SK-N-SH (cell line): ENCODE data around the gene ZNF207. TPM values are rescaled to one million over a fixed set of nuclear protein-coding genes. Genes with fewer than 3 reads are reported as not detected.

Experiments used
- CTCF ChIA-PET: fragments of 300-600, 350-600 bp; formaldehyde crosslinking; extraction: SDS; loops from one replicate; lab custom pipeline; 2021; lab: Yijun Ruan, JAX
- POLR2A ChIA-PET: fragments of 350-600 bp; sonication (Branson Sonifier 250); formaldehyde crosslinking; extraction: SDS; loops from one replicate; lab custom pipeline; 2020; ENCODE audit warnings: antibody characterized with exemption, inconsistent platforms; lab: Yijun Ruan, JAX
- DNase-seq: peaks from one replicate; pipeline ENCODE4 v3.0.0; 2012
- H2AFZ ChIP-seq: fragments of 200-600 bp; sonication (generic); 2 replicates; pipeline ENCODE4 v1.8.1; 2016; ENCODE audit warnings: antibody characterized with exemption, mild to moderate bottlenecking, low read depth
- H3F3A ChIP-seq: fragments of 200-600 bp; sonication (generic); replicated peaks from 2 replicates; pipeline ENCODE3; 2016; ENCODE audit warnings: antibody characterized with exemption, mild to moderate bottlenecking; ENCODE audit not compliant: insufficient read depth
- H3K27ac ChIP-seq, 2 experiments: fragments of 200-500 bp in 1 of 2; fragments of 200-600 bp in 1 of 2; sonication (Bioruptor generic) in 1 of 2; sonication (generic), shearing (Covaris generic) in 1 of 2; 2 replicates each; pipeline versions ENCODE4 v1.5.1 to v1.6.1; 2014 to 2016; ENCODE audit warnings: low read depth in 2 of 2, inconsistent platforms in 1 of 2, low read length in 1 of 2, mild to moderate bottlenecking in 1 of 2, mixed read lengths in 1 of 2
- H3K27me3 ChIP-seq: fragments of 200-600 bp; sonication (generic), shearing (Covaris generic); 2 replicates; pipeline ENCODE4 v1.6.1; 2016; ENCODE audit warnings: mixed run types; ENCODE audit not compliant: insufficient read depth
- H3K36me3 ChIP-seq, 2 experiments: fragments of 200-500 bp in 1 of 2; fragments of 200-600 bp in 1 of 2; sonication (Bioruptor generic) in 1 of 2; sonication (generic) in 1 of 2; replicated peaks in 1 of 2; 2 replicates each; pipeline versions ENCODE3 to v1.5.1; 2014 to 2016; ENCODE audit warnings: low read length in 1 of 2, mild to moderate bottlenecking in 1 of 2; ENCODE audit not compliant: insufficient read depth in 2 of 2, control insufficient read depth in 1 of 2
- H3K4me1 ChIP-seq, 2 experiments: fragments of 200-500 bp in 1 of 2; fragments of 200-600 bp in 1 of 2; sonication (Bioruptor generic) in 1 of 2; sonication (generic), shearing (Covaris generic) in 1 of 2; 2 replicates each; pipeline versions ENCODE4 v1.5.1 to v1.6.1; 2014 to 2016; ENCODE audit warnings: low read depth in 1 of 2, low read length in 1 of 2, mixed run types in 1 of 2; ENCODE audit not compliant: insufficient read depth in 2 of 2, control insufficient read depth in 1 of 2
- H3K4me2 ChIP-seq: fragments of 200-600 bp; sonication (generic), shearing (Covaris generic); 2 replicates; pipeline ENCODE4 v1.6.1; 2017; ENCODE audit warnings: mixed run types
- H3K4me3 ChIP-seq, 2 experiments: fragments of 200-500 bp in 1 of 2; fragments of 200-600 bp in 1 of 2; sonication (Bioruptor generic) in 1 of 2; sonication (generic), shearing (Covaris generic) in 1 of 2; 2 replicates each; pipeline versions ENCODE4 v1.5.1 to v1.8.1; 2014 to 2016; ENCODE audit warnings: low read depth in 2 of 2, inconsistent platforms in 1 of 2, low read length in 1 of 2, mild to moderate bottlenecking in 1 of 2, mixed read lengths in 1 of 2, moderate library complexity in 1 of 2
- H3K79me2 ChIP-seq: fragments of 200-600 bp; sonication (generic); 2 replicates; pipeline ENCODE4 v1.8.1; 2017; ENCODE audit warnings: mild to moderate bottlenecking; ENCODE audit not compliant: insufficient read depth
- H3K9ac ChIP-seq: fragments of 200-600 bp; sonication (generic); 2 replicates; pipeline ENCODE4 v1.6.1; 2017; ENCODE audit warnings: mixed run types
- H3K9me2 ChIP-seq: fragments of 200-600 bp; sonication (generic); 2 replicates; pipeline ENCODE4 v1.6.1; 2017; ENCODE audit warnings: mixed run types
- H3K9me3 ChIP-seq: fragments of 200-600 bp; sonication (generic); 2 replicates; pipeline ENCODE4 v1.6.1; 2017; ENCODE audit warnings: mixed run types, mild to moderate bottlenecking, moderate library complexity
- H4K20me1 ChIP-seq: fragments of 200-600 bp; sonication (generic); 2 replicates; pipeline ENCODE4 v1.6.1; 2017; ENCODE audit warnings: mild to moderate bottlenecking, mixed run types; ENCODE audit not compliant: insufficient read depth
- CHD2 ChIP-seq: fragments of 150-350 bp; IDR thresholded peaks from 2 replicates; pipeline ENCODE4 v1.6.1; 2018; ENCODE audit warnings: low read length; ENCODE audit not compliant: partially characterized antibody
- FOSL2 ChIP-seq: IDR thresholded peaks from 2 replicates; pipeline ENCODE4 v1.4.0; 2012; ENCODE audit warnings: low read depth, mild to moderate bottlenecking, moderate library complexity, borderline replicate concordance
- GABPA ChIP-seq: IDR thresholded peaks from 2 replicates; pipeline ENCODE4 v1.4.0; 2012; ENCODE audit warnings: low read depth, mild to moderate bottlenecking
- GATA2 ChIP-seq: sonication (generic); formaldehyde crosslinking; IDR thresholded peaks from 2 replicates; pipeline ENCODE4 v1.5.0; 2020; ENCODE audit warnings: mild to moderate bottlenecking, missing genetic modification reagents
- JUND ChIP-seq: IDR thresholded peaks from 2 replicates; pipeline ENCODE4 v1.4.0; 2012
- MEF2A ChIP-seq: IDR thresholded peaks from 2 replicates; pipeline ENCODE4 v1.4.0; 2012; ENCODE audit warnings: low read depth, borderline replicate concordance
- MXI1 ChIP-seq: IDR thresholded peaks from 2 replicates; pipeline ENCODE4 v1.6.1; 2012; ENCODE audit warnings: mild to moderate bottlenecking, low read depth, low read length, improper control_type of control experiment
- NFIC ChIP-seq: IDR thresholded peaks from 2 replicates; pipeline ENCODE4 v1.4.0; 2012; ENCODE audit warnings: borderline replicate concordance
- NRF1 ChIP-seq: IDR thresholded peaks from 2 replicates; pipeline ENCODE4 v1.6.1; 2012; ENCODE audit warnings: low read depth, mild to moderate bottlenecking, low read length
- RAD21 ChIP-seq: IDR thresholded peaks from 2 replicates; pipeline ENCODE4 v1.6.1; 2012; ENCODE audit warnings: mild to moderate bottlenecking, low read length
- RCOR1 ChIP-seq: fragments of 150-350 bp; IDR thresholded peaks from 2 replicates; pipeline ENCODE4 v1.6.1; 2017; ENCODE audit warnings: antibody characterized with exemption, low read length
- SIN3A ChIP-seq: IDR thresholded peaks from 2 replicates; pipeline ENCODE4 v1.6.1; 2012; ENCODE audit warnings: low read depth, mild to moderate bottlenecking, low read length, moderate library complexity, borderline replicate concordance
- SMC3 ChIP-seq: IDR thresholded peaks from 2 replicates; pipeline ENCODE4 v1.6.1; 2012; ENCODE audit warnings: low read depth, low read length, improper control_type of control experiment
- TCF12 ChIP-seq: IDR thresholded peaks from 2 replicates; pipeline ENCODE4 v1.4.0; 2012
- TEAD4 ChIP-seq: IDR thresholded peaks from 2 replicates; pipeline ENCODE4 v1.4.0; 2012; ENCODE audit warnings: mild to moderate bottlenecking, borderline replicate concordance; ENCODE audit not compliant: insufficient read depth
- WGBS: methylation state at CpG from one replicate; pipeline ENCODE4 v1.1.6; 2017; ENCODE audit warnings: low lambda C conversion rate; 5-methylcytosine and 5-hydroxymethylcytosine counted together
- polyA plus RNA-seq, 3 experiments: library from polyadenylated mRNA; depleted of rRNA; stranded (reverse); fragments of >200 nt; gene quantifications; 2 replicates each; pipeline ENCODE4 v1.2.3, GENCODE V29; 2012
- TF ChIP-seq, protein P1 (sequence below): fragments of 150-350 bp; IDR thresholded peaks from 2 replicates; pipeline ENCODE4 v1.6.1; 2016; ENCODE audit warnings: mild to moderate bottlenecking, low read depth, low read length
- TF ChIP-seq, protein P2 (sequence below): fragments of 150-350 bp; IDR thresholded peaks from 2 replicates; pipeline ENCODE4 v1.6.1; 2017; ENCODE audit warnings: antibody characterized with exemption, low read length, low read depth, borderline replicate concordance
- TF ChIP-seq, protein P3 (sequence below): fragments of 200-600 bp; sonication (generic); IDR thresholded peaks from 2 replicates; pipeline ENCODE4 v1.6.1; 2017; ENCODE audit warnings: antibody characterized with exemption, mild to moderate bottlenecking, moderate library complexity
- TF ChIP-seq, protein P4 (sequence below): IDR thresholded peaks from 2 replicates; pipeline ENCODE4 v1.4.0; 2012; ENCODE audit warnings: low read depth
- TF ChIP-seq, protein P5 (sequence below): IDR thresholded peaks from 2 replicates; pipeline ENCODE4 v1.4.0; 2012; ENCODE audit warnings: low read depth, borderline replicate concordance

ZNF207 gene
- polyA plus RNA-seq, 1 of the 3 experiments (the other 2 are of a cell fraction) = 122 TPM

DNA sequence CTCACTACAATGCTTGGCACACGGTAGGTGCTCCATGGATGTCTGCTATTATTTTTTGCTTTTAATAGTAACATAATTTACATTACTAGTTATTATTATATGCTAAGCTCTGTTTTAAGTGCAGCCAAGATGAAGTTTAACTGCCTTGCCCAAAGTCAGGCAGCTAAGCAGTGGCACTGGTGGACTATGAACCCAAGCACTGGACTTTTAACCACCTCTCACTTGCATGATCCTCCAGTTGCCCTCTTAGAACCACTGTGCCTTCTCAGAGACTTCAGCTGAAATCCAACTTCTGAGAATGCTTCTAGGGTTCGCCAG is 1.5 kb upstream of the ZNF207 start:
- no peak for TF ChIP-seq TCF12
- TF ChIP-seq, protein P1, sequence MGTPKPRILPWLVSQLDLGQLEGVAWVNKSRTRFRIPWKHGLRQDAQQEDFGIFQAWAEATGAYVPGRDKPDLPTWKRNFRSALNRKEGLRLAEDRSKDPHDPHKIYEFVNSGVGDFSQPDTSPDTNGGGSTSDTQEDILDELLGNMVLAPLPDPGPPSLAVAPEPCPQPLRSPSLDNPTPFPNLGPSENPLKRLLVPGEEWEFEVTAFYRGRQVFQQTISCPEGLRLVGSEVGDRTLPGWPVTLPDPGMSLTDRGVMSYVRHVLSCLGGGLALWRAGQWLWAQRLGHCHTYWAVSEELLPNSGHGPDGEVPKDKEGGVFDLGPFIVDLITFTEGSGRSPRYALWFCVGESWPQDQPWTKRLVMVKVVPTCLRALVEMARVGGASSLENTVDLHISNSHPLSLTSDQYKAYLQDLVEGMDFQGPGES = no peak
- no peak for TF ChIP-seq MXI1
- no peak for TF ChIP-seq MEF2A
- TF ChIP-seq, protein P2, sequence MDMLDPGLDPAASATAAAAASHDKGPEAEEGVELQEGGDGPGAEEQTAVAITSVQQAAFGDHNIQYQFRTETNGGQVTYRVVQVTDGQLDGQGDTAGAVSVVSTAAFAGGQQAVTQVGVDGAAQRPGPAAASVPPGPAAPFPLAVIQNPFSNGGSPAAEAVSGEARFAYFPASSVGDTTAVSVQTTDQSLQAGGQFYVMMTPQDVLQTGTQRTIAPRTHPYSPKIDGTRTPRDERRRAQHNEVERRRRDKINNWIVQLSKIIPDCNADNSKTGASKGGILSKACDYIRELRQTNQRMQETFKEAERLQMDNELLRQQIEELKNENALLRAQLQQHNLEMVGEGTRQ = no peak
- TF ChIP-seq SIN3A = no peak
- no peak for TF ChIP-seq NFIC
- no peak for TF ChIP-seq GABPA
- TF ChIP-seq RAD21 = no peak
- no peak for TF ChIP-seq GATA2
- TF ChIP-seq SMC3 = no peak
- no peak for TF ChIP-seq RCOR1
- no peak for TF ChIP-seq TEAD4
- no peak for TF ChIP-seq FOSL2
- TF ChIP-seq, protein P3, sequence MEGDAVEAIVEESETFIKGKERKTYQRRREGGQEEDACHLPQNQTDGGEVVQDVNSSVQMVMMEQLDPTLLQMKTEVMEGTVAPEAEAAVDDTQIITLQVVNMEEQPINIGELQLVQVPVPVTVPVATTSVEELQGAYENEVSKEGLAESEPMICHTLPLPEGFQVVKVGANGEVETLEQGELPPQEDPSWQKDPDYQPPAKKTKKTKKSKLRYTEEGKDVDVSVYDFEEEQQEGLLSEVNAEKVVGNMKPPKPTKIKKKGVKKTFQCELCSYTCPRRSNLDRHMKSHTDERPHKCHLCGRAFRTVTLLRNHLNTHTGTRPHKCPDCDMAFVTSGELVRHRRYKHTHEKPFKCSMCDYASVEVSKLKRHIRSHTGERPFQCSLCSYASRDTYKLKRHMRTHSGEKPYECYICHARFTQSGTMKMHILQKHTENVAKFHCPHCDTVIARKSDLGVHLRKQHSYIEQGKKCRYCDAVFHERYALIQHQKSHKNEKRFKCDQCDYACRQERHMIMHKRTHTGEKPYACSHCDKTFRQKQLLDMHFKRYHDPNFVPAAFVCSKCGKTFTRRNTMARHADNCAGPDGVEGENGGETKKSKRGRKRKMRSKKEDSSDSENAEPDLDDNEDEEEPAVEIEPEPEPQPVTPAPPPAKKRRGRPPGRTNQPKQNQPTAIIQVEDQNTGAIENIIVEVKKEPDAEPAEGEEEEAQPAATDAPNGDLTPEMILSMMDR = no peak
- no peak overlapping the region for H3K4me2 ChIP-seq
- H3K9me2 ChIP-seq = no peaks in the 10 kb centered on the region
- no peaks in the 10 kb centered on the region for H3K9me3 ChIP-seq
- ChIA-PET POLR2A (no interaction called here), CTCF (interaction anchor here (1.5 kb wide), 1 partner anchor 96 kb away, joined by 3 read pairs; the partner anchor contains the start of gene PSMD11)
- H4K20me1 ChIP-seq = peaks cover 27% of the 10 kb centered on the region
- H3K4me1 ChIP-seq = peaks cover 0 to 9% of the 10 kb centered on the region in 2 experiments; a peak in 2 of 4 replicates
- no peaks in the 10 kb centered on the region for H3K27me3 ChIP-seq
- no peak overlapping the region for H2AFZ ChIP-seq
- no peak overlapping the region for H3K9ac ChIP-seq
- H3K79me2 ChIP-seq = peaks cover 49% of the 10 kb centered on the region
- no peak overlapping the region for H3K27ac ChIP-seq
- peaks cover 15% of the 10 kb centered on the region for H3F3A ChIP-seq
- no peak for DNase-seq
- peaks cover 6 to 20% of the 10 kb centered on the region in 2 experiments for H3K36me3 ChIP-seq
- no peak overlapping the region for H3K4me3 ChIP-seq
- WGBS = 95% methylated on average over 2 of the region's 2 CpGs

DNA sequence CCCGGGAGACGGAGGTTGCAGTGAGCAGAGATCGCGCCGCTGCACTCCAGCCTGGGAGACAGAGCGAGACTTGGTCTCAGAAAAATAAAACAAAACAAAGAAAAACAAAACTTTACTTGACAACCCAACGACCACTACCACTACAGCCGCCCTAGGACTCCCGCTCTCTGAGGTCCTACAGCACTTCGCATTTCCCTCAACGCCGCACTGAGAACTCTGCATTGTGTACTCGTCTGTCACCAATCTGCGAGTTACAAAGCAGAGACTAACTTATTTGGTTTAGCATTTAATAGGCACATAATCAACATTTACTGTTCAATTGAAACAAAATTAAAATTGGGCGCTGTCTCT is 479 bp upstream of the ZNF207 start:
- DNase-seq = peak; percentile 27
- H3K79me2 ChIP-seq = peaks cover 59% of the 10 kb centered on the region

More for the DNA sequence above, 479 bp upstream of the ZNF207 start:
- peaks cover 0 to 9% of the 10 kb centered on the region in 2 experiments; a peak in 2 of 4 replicates for H3K4me1 ChIP-seq
- H3F3A ChIP-seq = peaks cover 15% of the 10 kb centered on the region
- H2AFZ ChIP-seq = peak overlapping the region; percentile 88
- ChIA-PET CTCF (interaction anchor here (1.2 to 1.5 kb wide), 2 partner anchors 95 to 168 kb away, joined by 3 read pairs; partner anchors contain the start of gene PSMD11), POLR2A (no interaction called here)
- 11% methylated on average over 15 of the region's 15 CpGs for WGBS
- peak overlapping the region; percentile 87 for H3K4me2 ChIP-seq
- TF ChIP-seq, protein P4, sequence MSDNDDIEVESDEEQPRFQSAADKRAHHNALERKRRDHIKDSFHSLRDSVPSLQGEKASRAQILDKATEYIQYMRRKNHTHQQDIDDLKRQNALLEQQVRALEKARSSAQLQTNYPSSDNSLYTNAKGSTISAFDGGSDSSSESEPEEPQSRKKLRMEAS = no peak
- no peak for TF ChIP-seq SIN3A
- TF ChIP-seq, protein P5, sequence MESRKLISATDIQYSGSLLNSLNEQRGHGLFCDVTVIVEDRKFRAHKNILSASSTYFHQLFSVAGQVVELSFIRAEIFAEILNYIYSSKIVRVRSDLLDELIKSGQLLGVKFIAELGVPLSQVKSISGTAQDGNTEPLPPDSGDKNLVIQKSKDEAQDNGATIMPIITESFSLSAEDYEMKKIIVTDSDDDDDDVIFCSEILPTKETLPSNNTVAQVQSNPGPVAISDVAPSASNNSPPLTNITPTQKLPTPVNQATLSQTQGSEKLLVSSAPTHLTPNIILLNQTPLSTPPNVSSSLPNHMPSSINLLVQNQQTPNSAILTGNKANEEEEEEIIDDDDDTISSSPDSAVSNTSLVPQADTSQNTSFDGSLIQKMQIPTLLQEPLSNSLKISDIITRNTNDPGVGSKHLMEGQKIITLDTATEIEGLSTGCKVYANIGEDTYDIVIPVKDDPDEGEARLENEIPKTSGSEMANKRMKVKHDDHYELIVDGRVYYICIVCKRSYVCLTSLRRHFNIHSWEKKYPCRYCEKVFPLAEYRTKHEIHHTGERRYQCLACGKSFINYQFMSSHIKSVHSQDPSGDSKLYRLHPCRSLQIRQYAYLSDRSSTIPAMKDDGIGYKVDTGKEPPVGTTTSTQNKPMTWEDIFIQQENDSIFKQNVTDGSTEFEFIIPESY = no peak
- TF ChIP-seq CHD2 = no peak
- no peak for TF ChIP-seq NRF1
- TF ChIP-seq JUND = no peak
- TF ChIP-seq TEAD4 = no peak
- TF ChIP-seq, all 33 proteins: peak for 0
- Histone ChIP-seq H3K36me3 (peaks cover 6 to 28% of the 10 kb centered on the region in 2 experiments), H3K9me3 (no peaks in the 10 kb centered on the region), H4K20me1 (peaks cover 37% of the 10 kb centered on the region), H3K27ac (peak overlapping the region; percentile 86 to 97), H3K27me3 (no peaks in the 10 kb centered on the region), H3K9ac (peak overlapping the region; percentile 100), H3K9me2 (no peaks in the 10 kb centered on the region), H3K4me3 (peak overlapping the region; percentile 78 to 95)
